ENCODE data around the gene C1GALT1.

Gene C1GALT1

GRCh38 chr7:7272294-7272693 lies 90.0 kb downstream of the C1GALT1 start:
- DNase-seq (ENCODE audit: low read depth in 2 of 2) = no peak

- DNase-seq (ENCODE audit: low read depth in 2 of 2) = no peak
Measured at GRCh38 chr7:7274782-7275181, 92.4 kb downstream of the C1GALT1 start.

GRCh38 chr7:7276161-7276560 lies 93.8 kb downstream of the C1GALT1 start:
- no peak for DNase-seq (ENCODE audit: low read depth in 2 of 2)

GRCh38 chr7:7290429-7291122 lies 108.2 kb downstream of the C1GALT1 start:
- no peak for DNase-seq (ENCODE audit: low read depth in 2 of 2)

- no peak for DNase-seq (ENCODE audit: low read depth in 2 of 2)
Measured at GRCh38 chr7:7292085-7292484, 109.7 kb downstream of the C1GALT1 start.

- no peak for DNase-seq (ENCODE audit: low read depth in 2 of 2)
Measured at GRCh38 chr7:7292608-7293007, 110.3 kb downstream of the C1GALT1 start.

- no peak for DNase-seq (ENCODE audit: low read depth in 2 of 2)
Measured at GRCh38 chr7:7293092-7293491, 110.7 kb downstream of the C1GALT1 start.

GRCh38 chr7:7294911-7295310 lies 112.6 kb downstream of the C1GALT1 start:
- DNase-seq (ENCODE audit: low read depth in 2 of 2) = no peak
